Choroid plexus epithelial cell (primary cell): ENCODE results near the gene ANGPTL2.

Experiments
- DNase-seq: peaks from one replicate; pipeline ENCODE4 v3.0.0-alpha.2; 2010; ENCODE audit warnings: low read depth
- H3K4me3 ChIP-seq: 2 replicates; pipeline ENCODE4 v1.5.1; 2011; ENCODE audit warnings: low read depth, mild to moderate bottlenecking, control low read depth, low read length, moderate library complexity
- TF ChIP-seq, protein P1 (sequence below): conservative IDR thresholded peaks from 2 replicates; pipeline ENCODE4 v1.5.1; 2011; ENCODE audit warnings: low read depth, mild to moderate bottlenecking, control low read depth, inconsistent platforms, low read length, moderate library complexity

The ANGPTL2 gene

DNA sequence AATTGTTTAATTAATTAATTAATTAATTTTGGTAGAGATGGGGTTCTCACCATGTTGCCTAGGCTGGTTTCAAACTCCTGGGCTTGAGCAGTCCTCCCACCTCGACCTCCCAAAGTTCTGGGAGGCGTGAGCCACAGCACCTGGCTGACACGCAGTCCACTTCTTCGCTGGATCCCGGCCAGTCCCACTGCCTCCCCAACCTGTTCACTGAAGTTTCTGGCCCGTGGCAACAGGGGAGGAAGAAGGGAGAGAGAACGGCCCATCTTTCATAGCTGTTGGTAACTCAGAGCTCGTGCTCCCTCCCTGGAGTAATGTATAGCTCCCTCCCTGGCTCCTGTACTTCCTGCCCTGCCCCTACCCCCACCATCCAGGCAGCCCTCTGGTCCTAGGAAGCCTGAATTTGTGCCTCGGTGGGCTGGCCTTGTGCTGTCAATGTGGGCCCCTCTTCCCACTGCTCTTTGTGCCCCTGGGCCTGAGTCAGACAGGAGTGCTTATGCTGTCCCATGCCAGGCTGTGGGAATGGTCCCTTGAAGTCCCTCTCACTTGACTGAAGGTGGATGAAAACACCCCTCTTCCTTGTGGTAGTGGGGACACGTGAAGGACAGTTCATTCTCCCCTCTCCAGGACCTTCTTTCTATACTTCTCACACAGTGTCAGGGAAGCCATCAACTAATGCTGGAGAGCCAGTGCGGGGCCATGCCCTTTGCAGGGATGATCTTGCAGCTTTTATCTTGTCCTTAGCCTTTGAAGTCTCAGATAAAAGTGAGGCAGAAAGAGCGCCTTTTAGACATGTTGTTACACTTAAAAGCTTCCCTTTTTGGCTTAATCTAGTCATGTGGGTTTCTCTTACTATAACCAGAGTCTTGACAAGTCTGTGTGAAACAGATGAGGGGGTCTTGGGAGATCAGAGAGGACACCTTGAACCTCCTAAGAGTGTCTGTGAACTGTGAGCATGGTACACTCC, 38.1 kb downstream of the ANGPTL2 start:
- H3K4me3 ChIP-seq, result no peak overlapping the region
- TF ChIP-seq, protein P1, sequence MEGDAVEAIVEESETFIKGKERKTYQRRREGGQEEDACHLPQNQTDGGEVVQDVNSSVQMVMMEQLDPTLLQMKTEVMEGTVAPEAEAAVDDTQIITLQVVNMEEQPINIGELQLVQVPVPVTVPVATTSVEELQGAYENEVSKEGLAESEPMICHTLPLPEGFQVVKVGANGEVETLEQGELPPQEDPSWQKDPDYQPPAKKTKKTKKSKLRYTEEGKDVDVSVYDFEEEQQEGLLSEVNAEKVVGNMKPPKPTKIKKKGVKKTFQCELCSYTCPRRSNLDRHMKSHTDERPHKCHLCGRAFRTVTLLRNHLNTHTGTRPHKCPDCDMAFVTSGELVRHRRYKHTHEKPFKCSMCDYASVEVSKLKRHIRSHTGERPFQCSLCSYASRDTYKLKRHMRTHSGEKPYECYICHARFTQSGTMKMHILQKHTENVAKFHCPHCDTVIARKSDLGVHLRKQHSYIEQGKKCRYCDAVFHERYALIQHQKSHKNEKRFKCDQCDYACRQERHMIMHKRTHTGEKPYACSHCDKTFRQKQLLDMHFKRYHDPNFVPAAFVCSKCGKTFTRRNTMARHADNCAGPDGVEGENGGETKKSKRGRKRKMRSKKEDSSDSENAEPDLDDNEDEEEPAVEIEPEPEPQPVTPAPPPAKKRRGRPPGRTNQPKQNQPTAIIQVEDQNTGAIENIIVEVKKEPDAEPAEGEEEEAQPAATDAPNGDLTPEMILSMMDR, result no peak
- no peak for DNase-seq

DNA sequence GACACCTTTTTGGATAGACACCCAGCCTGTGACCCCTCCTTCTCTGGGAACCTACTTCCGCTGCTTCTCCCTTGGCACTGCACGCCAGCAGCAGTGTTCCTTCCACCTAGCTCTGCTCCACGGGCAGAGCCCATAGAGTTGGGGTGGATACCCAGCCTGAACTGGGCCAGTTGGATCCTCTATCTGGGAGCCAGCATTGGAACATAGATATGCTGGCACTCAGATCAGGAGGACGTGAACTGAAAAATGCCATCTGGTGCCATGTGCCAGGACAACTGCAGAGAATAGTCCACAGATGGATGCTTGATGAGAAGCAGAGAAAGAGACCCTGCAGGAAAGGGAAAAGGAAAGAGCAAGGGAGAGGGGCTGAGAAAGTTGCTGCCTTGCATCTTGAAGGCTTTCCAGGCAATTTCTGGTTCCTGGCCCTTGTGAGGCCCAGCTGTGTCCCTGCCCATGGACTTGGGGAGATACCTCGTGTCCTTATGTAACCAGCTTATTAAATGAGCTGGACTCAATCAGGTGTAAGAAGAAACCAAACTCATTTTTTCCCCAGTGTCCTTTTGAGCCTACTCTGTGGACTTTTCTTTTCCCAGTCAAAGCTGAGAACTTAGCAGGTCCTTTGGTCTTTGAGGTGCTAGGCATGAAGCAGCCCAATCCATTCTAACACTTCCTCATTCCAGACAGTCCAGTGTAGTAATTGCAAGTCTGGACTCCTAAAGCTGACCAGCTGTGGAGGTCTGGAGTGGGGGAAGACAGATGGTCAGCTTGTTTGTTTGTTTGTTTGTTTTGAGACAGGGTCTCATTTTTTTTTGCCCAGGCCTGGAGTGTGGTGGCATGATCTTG, 39.1 kb downstream of the ANGPTL2 start:
- no peak overlapping the region for H3K4me3 ChIP-seq
- TF ChIP-seq, protein P1, result no peak
- DNase-seq, result peak; percentile 23

DNA sequence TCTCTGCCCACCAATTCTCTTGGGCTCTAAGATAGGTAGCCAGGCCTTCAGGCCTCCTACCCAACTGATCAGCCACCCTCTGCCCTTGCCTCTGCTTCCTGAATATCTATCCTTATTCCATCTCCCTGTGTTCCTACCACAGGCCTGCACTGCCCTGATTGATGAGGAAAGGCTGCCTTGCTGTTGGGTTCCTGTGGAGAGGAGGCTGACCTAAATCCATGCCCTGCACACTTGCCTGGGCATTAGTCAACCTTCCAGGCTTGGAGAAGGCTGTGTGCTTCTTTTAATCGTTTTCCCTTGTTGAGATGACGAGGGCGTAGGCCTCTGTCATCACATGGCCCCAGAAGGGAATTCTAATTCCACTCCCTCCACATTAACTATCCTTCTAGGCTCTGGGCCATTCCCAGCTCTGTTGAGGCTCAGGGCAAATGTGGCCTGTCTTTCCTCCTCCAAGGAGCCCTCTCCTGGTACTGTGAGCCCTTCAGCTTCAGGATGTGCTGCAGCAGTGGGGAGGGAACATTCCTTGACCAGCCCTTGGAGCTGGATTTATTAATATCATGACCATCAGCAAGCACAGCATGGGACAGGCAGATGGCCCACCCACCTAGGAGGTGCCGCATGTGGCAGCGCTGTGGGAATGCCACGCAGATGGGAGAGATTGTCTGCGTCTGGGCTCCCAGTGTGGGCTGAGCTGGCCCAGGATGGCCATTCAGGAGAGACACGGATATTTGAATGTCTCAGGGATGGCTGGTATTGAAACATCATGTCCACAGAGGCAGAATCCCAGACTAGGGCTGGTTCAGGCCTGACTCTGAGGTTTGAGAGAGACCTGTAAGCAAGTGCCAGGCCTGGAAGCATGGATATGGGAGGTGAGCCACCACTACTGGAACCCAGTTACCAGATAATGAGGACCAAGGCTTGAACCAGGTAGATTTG, 40.9 kb downstream of the ANGPTL2 start:
- TF ChIP-seq, protein P1, result no peak
- H3K4me3 ChIP-seq, result no peak overlapping the region
- no peak for DNase-seq

DNA sequence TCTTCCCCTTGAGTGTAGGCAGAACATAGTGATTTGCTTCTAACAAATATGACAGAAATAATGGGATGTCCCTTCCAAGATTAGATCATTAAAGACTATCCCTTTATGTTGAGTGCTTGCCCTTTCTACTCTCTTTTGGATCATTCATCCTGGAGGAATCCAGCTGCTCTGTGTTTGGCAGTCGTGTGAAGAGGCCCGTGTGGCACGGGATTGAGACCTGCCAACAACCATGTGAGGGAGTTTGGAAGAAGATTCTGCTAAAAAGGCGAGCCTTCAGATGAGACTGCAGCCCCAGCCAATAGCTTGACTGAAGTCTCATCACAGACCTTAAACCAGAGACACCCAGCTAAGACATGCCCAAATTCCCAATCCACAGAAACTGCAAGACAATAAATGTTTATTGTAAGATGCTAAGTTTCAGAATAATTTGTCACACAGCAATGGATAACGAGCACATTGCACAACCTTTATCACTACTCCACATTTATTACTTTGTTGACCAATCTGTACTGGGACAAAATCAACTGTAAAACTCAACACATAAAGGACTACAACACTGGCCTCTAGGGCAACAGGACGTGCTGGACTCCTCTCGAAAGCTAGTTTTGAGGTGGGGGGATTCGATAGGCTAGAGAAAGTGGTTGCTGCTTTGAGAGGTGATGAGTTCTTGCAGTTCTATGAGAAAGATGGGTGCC, 42.8 kb downstream of the ANGPTL2 start:
- DNase-seq, result no peak
- TF ChIP-seq, protein P1, result no peak
- H3K4me3 ChIP-seq, result no peak overlapping the region

DNA sequence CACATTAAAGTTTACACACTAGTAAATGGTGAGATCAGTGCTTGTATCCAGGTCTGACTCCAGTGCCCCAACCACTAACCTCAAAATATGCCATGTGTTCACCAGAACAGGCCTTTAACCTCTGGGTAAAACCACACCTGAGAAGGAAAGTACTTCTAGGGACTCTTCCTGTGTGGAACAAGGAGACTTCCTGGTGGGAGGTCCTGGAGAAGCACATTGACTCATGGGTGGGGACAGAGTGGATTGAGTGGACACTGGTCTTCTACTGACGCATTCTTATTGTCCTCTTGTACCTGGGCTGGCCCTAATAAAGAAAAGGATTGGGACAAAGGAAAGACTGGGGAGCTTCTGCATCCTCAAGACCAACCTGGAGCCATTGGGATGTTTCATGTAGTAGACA, 43.4 kb downstream of the ANGPTL2 start:
- no peak for DNase-seq
- no peak overlapping the region for H3K4me3 ChIP-seq
- TF ChIP-seq, protein P1, result no peak

DNA sequence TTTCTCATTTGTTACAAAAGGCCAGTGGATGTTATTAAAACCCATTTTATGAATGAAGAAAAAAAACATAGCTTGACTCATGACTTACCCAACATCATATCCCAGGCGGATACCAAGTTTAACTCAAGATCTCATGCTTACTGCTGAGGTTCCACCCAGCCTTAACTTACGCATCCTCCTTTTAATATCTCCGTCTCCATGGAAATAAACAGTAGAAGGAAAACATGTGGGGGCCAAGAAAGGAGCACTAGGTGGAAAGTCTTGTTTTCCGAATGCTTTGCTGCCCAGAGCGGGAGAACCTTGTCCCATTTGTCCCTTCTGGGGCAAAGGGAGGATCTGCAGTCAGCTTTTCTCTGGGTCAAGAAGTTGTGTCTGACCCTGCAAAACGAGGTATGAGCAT, 44.1 kb downstream of the ANGPTL2 start:
- TF ChIP-seq, protein P1, result no peak
- H3K4me3 ChIP-seq, result no peak overlapping the region
- DNase-seq, result no peak
